A673 (cell line): ENCODE results near the gene FCN1. TPM values are rescaled to one million over a fixed set of nuclear protein-coding genes. Genes with fewer than 3 reads are reported as not detected.
A peak's percentile ranks its signal among the peaks of the same experiment; 100 is the strongest.

Source experiments
- BruUV-seq: library from RNA; stranded (reverse); fragments of 400-500 nt; replicated peaks from 2 replicates; lab custom pipeline; 2021; lab: Mats Ljungman, UMichigan
- CTCF ChIA-PET: fragments of 300-600 bp; sonication (Branson Sonifier 250); formaldehyde crosslinking; loops from one replicate; lab custom pipeline; 2022; ENCODE audit warnings: antibody characterized with exemption; lab: Charles Lee
- POLR2A ChIA-PET: fragments of 300-600 bp; sonication (Branson Sonifier 250); formaldehyde crosslinking; loops from one replicate; lab custom pipeline; 2022; ENCODE audit warnings: antibody characterized with exemption; ENCODE audit not compliant: low non-redundant PET; lab: Charles Lee
- DNase-seq: peaks from one replicate; pipeline ENCODE4 v3.0.0-alpha.2; 2015; ENCODE audit warnings: low spot score
- H3K27ac ChIP-seq: fragments of 200-600 bp; sonication (generic); 2 replicates; pipeline ENCODE4 v1.5.1; 2016; ENCODE audit warnings: mixed run types, low read depth, mild to moderate bottlenecking, mixed read lengths, antibody characterized with exemption, low read length; ENCODE audit not compliant: poor library complexity, severe bottlenecking
- H3K27me3 ChIP-seq: fragments of 200-600 bp; sonication (generic); replicated peaks from 2 replicates; pipeline ENCODE4 v1.6.1; 2017; ENCODE audit warnings: mixed run types, low read depth, mild to moderate bottlenecking, mixed read lengths, antibody characterized with exemption, low read length; ENCODE audit not compliant: insufficient read depth, poor library complexity
- H3K36me3 ChIP-seq: fragments of 200-600 bp; sonication (generic); 2 replicates; pipeline ENCODE4 v1.6.1; 2016; ENCODE audit warnings: mixed run types, mild to moderate bottlenecking, mixed read lengths, antibody characterized with exemption, low read length; ENCODE audit not compliant: insufficient read depth, poor library complexity, severe bottlenecking
- H3K4me1 ChIP-seq: fragments of 200-600 bp; sonication (generic); 2 replicates; pipeline ENCODE4 v1.6.1; 2017; ENCODE audit warnings: mixed run types, mild to moderate bottlenecking, mixed read lengths, antibody characterized with exemption, low read length; ENCODE audit not compliant: insufficient read depth, poor library complexity, severe bottlenecking
- H3K4me3 ChIP-seq: fragments of 200-600 bp; sonication (generic); 2 replicates; pipeline ENCODE4 v1.5.1; 2016; ENCODE audit warnings: low read depth, mixed run types, mild to moderate bottlenecking, mixed read lengths, low read length; ENCODE audit not compliant: poor library complexity, severe bottlenecking
- H3K9me3 ChIP-seq: fragments of 200-600 bp; sonication (generic); 2 replicates; pipeline ENCODE4 v1.6.1; 2016; ENCODE audit warnings: mixed run types, low read depth, mild to moderate bottlenecking, mixed read lengths, antibody characterized with exemption, low read length; ENCODE audit not compliant: poor library complexity, severe bottlenecking
- CTCF ChIP-seq: fragments of 300-800, 200-600 bp; sonication (generic); conservative IDR thresholded peaks from 2 replicates; pipeline ENCODE4 v1.5.1; 2017; ENCODE audit warnings: low read depth, mild to moderate bottlenecking, antibody characterized with exemption, low read length, moderate library complexity, mixed read lengths
- EZH2 ChIP-seq: fragments of 200-600 bp; sonication (generic); IDR thresholded peaks from 2 replicates; pipeline ENCODE4 v1.6.1; 2017; ENCODE audit warnings: borderline replicate concordance, low read depth, mild to moderate bottlenecking, mixed read lengths, antibody characterized with exemption, low read length; ENCODE audit not compliant: poor library complexity, severe bottlenecking
- intact Hi-C: fragments of 100-400 bp; cut with micrococcal nuclease; formaldehyde crosslinking; loops from one replicate; pipeline ENCODE4 v1.10.0; 2022; ENCODE audit not compliant: unreplicated experiment
- total RNA-seq: library from RNA; stranded (reverse); gene quantifications from 2 replicates; pipeline ENCODE4 v1.2.3, GENCODE V29; 2021

The FCN1 gene
- total RNA-seq, 1 experiment from 2014 or later: not detected

- H3K27me3 ChIP-seq: no peaks in the 10 kb centered on the region
- no peaks in the 10 kb centered on the region for H3K36me3 ChIP-seq
- POLR2A ChIA-PET: no interaction called here
- no peak for TF ChIP-seq CTCF
- no peak for TF ChIP-seq EZH2
- intact Hi-C loops: no loop called here
- BruUV-seq: no TSS peak
- H3K27ac ChIP-seq: no peak overlapping the region
- H3K9me3 ChIP-seq: no peaks in the 10 kb centered on the region
- H3K4me3 ChIP-seq: no peak overlapping the region
- peaks cover 14% of the 10 kb centered on the region for H3K4me1 ChIP-seq
- DNase-seq: no peak
- CTCF ChIA-PET: no interaction called here
Measured at GRCh38 chr9:134945509-134946275, 28.0 kb upstream of the FCN1 start.

GRCh38 chr9:134944916-134945315, 27.2 kb upstream of the FCN1 start:
- CTCF ChIA-PET: no interaction called here
- intact Hi-C loops: no loop called here
- Histone ChIP-seq H3K27me3 (no peaks in the 10 kb centered on the region), H3K9me3 (no peaks in the 10 kb centered on the region), H3K4me3 (no peak overlapping the region), H3K27ac (no peak overlapping the region), H3K36me3 (no peaks in the 10 kb centered on the region), H3K4me1 (peaks cover 14% of the 10 kb centered on the region)
- DNase-seq: no peak
- no TSS peak for BruUV-seq
- POLR2A ChIA-PET: no interaction called here
- TF ChIP-seq CTCF (no peak), EZH2 (no peak)

GRCh38 chr9:134944351-134944802, 26.7 kb upstream of the FCN1 start:
- peak; percentile 80 for DNase-seq
- Histone ChIP-seq H3K27ac (no peak overlapping the region), H3K27me3 (no peaks in the 10 kb centered on the region), H3K4me3 (no peak overlapping the region), H3K4me1 (peaks cover 14% of the 10 kb centered on the region), H3K36me3 (no peaks in the 10 kb centered on the region), H3K9me3 (no peaks in the 10 kb centered on the region)
- no TSS peak for BruUV-seq
- TF ChIP-seq CTCF: no peak
- no peak for TF ChIP-seq EZH2
- intact Hi-C loops: no loop called here
- ChIA-PET CTCF (interaction anchor here (0.6 kb wide), 1 partner anchor 13 kb away, joined by 3 read pairs; no protein-coding TSS in a partner anchor), POLR2A (no interaction called here)
